GM19372 (cell line): ENCODE measurements around the gene MCRS1.

Experiments
- ATAC-seq: cut with Tn5 transposase; IDR thresholded peaks from one replicate; pipeline ENCODE4 v1.9.1; 2021; ENCODE audit warnings: mild to moderate bottlenecking, low read depth, moderate library complexity; ENCODE audit not compliant: unreplicated experiment

Gene MCRS1

GRCh38 chr12:49583366-49584094, 15.6 kb upstream of the MCRS1 start:
- ATAC-seq, result no peak

GRCh38 chr12:49582850-49583249, 14.9 kb upstream of the MCRS1 start:
- ATAC-seq, result no peak

- no peak for ATAC-seq
These were observed 14.3 kb upstream of the MCRS1 start for GRCh38 chr12:49582201-49582600.

GRCh38 chr12:49580572-49581535, 12.9 kb upstream of the MCRS1 start:
- ATAC-seq, result no peak

GRCh38 chr12:49578471-49579112, 10.7 kb upstream of the MCRS1 start:
- no peak for ATAC-seq

- no peak for ATAC-seq
These were observed 9.8 kb upstream of the MCRS1 start for GRCh38 chr12:49577589-49578315.

- peak; percentile 20 for ATAC-seq
These were observed 660 bp upstream of the MCRS1 start for GRCh38 chr12:49568442-49569162.

- no peak for ATAC-seq
These were observed 686 bp downstream of the MCRS1 start for GRCh38 chr12:49567302-49567610.

- ATAC-seq, result no peak
These were observed 1.6 kb downstream of the MCRS1 start for GRCh38 chr12:49566361-49566760.

- ATAC-seq, result no peak
These were observed 2.3 kb downstream of the MCRS1 start for GRCh38 chr12:49565406-49566265.

- no peak for ATAC-seq
These were observed 3.1 kb downstream of the MCRS1 start for GRCh38 chr12:49564686-49565405.

- ATAC-seq, result no peak
These were observed 3.8 kb downstream of the MCRS1 start for GRCh38 chr12:49563951-49564685.

GRCh38 chr12:49562831-49563230, 5.1 kb downstream of the MCRS1 start:
- ATAC-seq, result no peak

- ATAC-seq, result no peak
These were observed 5.7 kb downstream of the MCRS1 start for GRCh38 chr12:49562233-49562632.

- ATAC-seq, result no peak
These were observed 7.2 kb downstream of the MCRS1 start for GRCh38 chr12:49560695-49561094.

GRCh38 chr12:49559011-49559675, 8.8 kb downstream of the MCRS1 start:
- no peak for ATAC-seq

GRCh38 chr12:49558526-49558925, 9.4 kb downstream of the MCRS1 start:
- ATAC-seq, result no peak
